Measurements from ENCODE around the gene USP10.

DNA sequence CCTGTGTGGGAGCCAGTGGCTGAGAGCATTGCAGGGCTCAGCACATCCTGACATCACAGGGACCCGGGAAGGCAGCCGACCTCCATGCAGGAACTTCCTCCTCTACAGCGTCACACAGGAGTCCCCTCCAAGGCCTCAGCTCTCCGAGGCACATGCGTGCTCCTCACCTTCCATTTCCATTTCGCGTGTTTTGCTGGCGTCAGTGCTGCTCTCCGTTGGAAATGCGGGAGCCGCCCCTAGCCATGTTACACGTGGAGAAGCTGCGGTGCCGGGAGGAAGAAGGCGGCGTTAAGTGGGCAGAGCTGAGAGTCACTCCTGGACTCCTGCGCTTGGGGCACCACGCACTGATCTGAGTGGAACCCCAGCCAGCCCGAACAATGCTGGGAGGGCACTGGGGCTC lies 94.8 kb downstream of the USP10 start:
- TF ChIP-seq, protein P1, sequence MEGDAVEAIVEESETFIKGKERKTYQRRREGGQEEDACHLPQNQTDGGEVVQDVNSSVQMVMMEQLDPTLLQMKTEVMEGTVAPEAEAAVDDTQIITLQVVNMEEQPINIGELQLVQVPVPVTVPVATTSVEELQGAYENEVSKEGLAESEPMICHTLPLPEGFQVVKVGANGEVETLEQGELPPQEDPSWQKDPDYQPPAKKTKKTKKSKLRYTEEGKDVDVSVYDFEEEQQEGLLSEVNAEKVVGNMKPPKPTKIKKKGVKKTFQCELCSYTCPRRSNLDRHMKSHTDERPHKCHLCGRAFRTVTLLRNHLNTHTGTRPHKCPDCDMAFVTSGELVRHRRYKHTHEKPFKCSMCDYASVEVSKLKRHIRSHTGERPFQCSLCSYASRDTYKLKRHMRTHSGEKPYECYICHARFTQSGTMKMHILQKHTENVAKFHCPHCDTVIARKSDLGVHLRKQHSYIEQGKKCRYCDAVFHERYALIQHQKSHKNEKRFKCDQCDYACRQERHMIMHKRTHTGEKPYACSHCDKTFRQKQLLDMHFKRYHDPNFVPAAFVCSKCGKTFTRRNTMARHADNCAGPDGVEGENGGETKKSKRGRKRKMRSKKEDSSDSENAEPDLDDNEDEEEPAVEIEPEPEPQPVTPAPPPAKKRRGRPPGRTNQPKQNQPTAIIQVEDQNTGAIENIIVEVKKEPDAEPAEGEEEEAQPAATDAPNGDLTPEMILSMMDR (conservative IDR thresholded peaks at IDR 0.05): no peak
- no peak for TF ChIP-seq ZFX (IDR thresholded peaks at IDR 0.05)

Measured in C4-2B (cell line).